ENCODE results near the gene EIF3J.

DNA sequence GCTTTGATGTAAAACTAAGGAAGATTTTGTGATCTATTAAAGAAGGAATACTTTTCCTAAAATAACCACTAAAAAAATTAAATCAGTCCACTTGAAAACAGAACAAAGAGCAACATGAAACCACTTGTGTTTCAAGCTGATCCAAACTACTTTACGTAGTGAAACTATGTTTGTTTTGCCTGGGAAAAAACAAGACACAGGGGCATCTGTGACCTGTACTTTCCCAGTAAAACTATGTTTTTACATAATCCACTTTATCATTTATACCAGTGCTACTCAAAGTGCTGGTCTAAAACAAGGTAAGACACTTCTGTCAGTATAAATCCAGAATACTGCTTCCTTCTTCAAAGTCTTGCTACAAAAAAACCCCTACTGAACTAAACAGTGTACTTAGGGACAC lies 69.8 kb downstream of the EIF3J start:
- TF ChIP-seq, protein P1, sequence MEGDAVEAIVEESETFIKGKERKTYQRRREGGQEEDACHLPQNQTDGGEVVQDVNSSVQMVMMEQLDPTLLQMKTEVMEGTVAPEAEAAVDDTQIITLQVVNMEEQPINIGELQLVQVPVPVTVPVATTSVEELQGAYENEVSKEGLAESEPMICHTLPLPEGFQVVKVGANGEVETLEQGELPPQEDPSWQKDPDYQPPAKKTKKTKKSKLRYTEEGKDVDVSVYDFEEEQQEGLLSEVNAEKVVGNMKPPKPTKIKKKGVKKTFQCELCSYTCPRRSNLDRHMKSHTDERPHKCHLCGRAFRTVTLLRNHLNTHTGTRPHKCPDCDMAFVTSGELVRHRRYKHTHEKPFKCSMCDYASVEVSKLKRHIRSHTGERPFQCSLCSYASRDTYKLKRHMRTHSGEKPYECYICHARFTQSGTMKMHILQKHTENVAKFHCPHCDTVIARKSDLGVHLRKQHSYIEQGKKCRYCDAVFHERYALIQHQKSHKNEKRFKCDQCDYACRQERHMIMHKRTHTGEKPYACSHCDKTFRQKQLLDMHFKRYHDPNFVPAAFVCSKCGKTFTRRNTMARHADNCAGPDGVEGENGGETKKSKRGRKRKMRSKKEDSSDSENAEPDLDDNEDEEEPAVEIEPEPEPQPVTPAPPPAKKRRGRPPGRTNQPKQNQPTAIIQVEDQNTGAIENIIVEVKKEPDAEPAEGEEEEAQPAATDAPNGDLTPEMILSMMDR (IDR thresholded peaks at IDR 0.05 in 2 of 3, conservative IDR thresholded peaks at IDR 0.05 in 1 of 3; ENCODE audit: control insufficient read depth in 2 of 3, extremely low read depth in 1 of 3, insufficient read depth in 1 of 3, low read depth in 3 of 3, low read length in 3 of 3) = no peak
- TF ChIP-seq ETV6 (conservative IDR thresholded peaks at IDR 0.05 in 1 of 2, IDR thresholded peaks at IDR 0.05 in 1 of 2; ENCODE audit: borderline replicate concordance in 1 of 2, low read depth in 1 of 2) (no peak), MAX (IDR thresholded peaks at IDR 0.05; ENCODE audit: low read depth, low read length) (no peak), DPF2 (IDR thresholded peaks at IDR 0.05) (no peak), RAD51 (IDR thresholded peaks at IDR 0.05) (no peak), ZNF217 (IDR thresholded peaks at IDR 0.05) (no peak), RCOR1 (conservative IDR thresholded peaks at IDR 0.05; ENCODE audit: low read depth, low read length) (no peak), REST (IDR thresholded peaks at IDR 0.05; ENCODE audit: low read depth, low read length) (no peak)

Data from GM12878 (cell line).